Endothelial cell of umbilical vein (primary cell): ENCODE measurements around the gene DCHS2. TPM values are rescaled to one million over a fixed set of nuclear protein-coding genes. Genes with fewer than 3 reads are reported as not detected.

Source experiments
- BruUV-seq: library from RNA; stranded (reverse); fragments of 400-500 nt; replicated peaks from 2 replicates; lab custom pipeline; 2021; lab: Mats Ljungman, UMichigan
- CTCF ChIA-PET: fragments of 300-600, 350-600 bp; sonication (Branson Sonifier 250); formaldehyde crosslinking; loops from one replicate; lab custom pipeline; 2021; ENCODE audit warnings: antibody characterized with exemption, inconsistent platforms; lab: Charles Lee
- POLR2A ChIA-PET: fragments of 300-600, 350-600 bp; sonication (Branson Sonifier 250); formaldehyde crosslinking; loops from one replicate; lab custom pipeline; 2021; ENCODE audit warnings: antibody characterized with exemption, inconsistent platforms; lab: Charles Lee
- DNase-seq: peaks from one replicate; pipeline ENCODE4 v3.0.0-alpha.2; 2011; ENCODE audit warnings: low read depth, low spot score
- FAIRE-seq: peaks from 2 replicates; lab custom pipeline; 2011; peaks lifted over from hg19 to GRCh38; lab: Jason Lieb, UNC
- H2AFZ ChIP-seq: 2 replicates; pipeline ENCODE4 v1.6.0; 2012; ENCODE audit warnings: low read depth, low read length, control low read depth, inconsistent platforms
- H3K27ac ChIP-seq: 2 replicates; pipeline ENCODE4 v1.5.1; 2011; ENCODE audit warnings: low read depth, mild to moderate bottlenecking, control low read depth, low read length, moderate library complexity; ENCODE audit not compliant: insufficient read depth
- H3K27me3 ChIP-seq, 2 experiments: 2 replicates each; pipeline versions ENCODE4 v1.6.0 to v1.6.1; 2011; ENCODE audit warnings: low read length in 2 of 2, mixed read lengths in 1 of 2; ENCODE audit not compliant: control insufficient read depth in 2 of 2, insufficient read depth in 2 of 2
- H3K36me3 ChIP-seq, 2 experiments: 2 replicates in 1 of 2; 3 replicates in 1 of 2; pipeline ENCODE4 v1.5.1; 2011; ENCODE audit warnings: low read length in 2 of 2, mild to moderate bottlenecking in 1 of 2, moderate library complexity in 1 of 2; ENCODE audit not compliant: control insufficient read depth in 2 of 2, insufficient read depth in 2 of 2; ENCODE audit errors: extremely low read depth in 1 of 2
- H3K4me1 ChIP-seq: 3 replicates; pipeline ENCODE4 v1.5.1; 2011; ENCODE audit warnings: mild to moderate bottlenecking, low read length; ENCODE audit not compliant: control insufficient read depth, insufficient read depth; ENCODE audit errors: extremely low read depth
- H3K4me2 ChIP-seq: 2 replicates; pipeline ENCODE4 v1.6.1; 2011; ENCODE audit warnings: low read length, control low read depth, mixed read lengths; ENCODE audit not compliant: insufficient read depth
- H3K4me3 ChIP-seq, 3 experiments: fragments of 200-600 bp in 1 of 3; sonication (generic), shearing (Covaris generic) in 1 of 3; replicated peaks in 1 of 3; 2 replicates each; pipeline ENCODE4 v1.5.1; 2011 to 2016; ENCODE audit warnings: control low read depth in 3 of 3, low read length in 3 of 3, mild to moderate bottlenecking in 2 of 3, inconsistent platforms in 1 of 3, low read depth in 1 of 3, moderate library complexity in 1 of 3; ENCODE audit not compliant: insufficient read depth in 1 of 3
- H3K79me2 ChIP-seq: 2 replicates; pipeline ENCODE4 v1.6.0; 2012; ENCODE audit warnings: low read length, inconsistent platforms; ENCODE audit not compliant: control insufficient read depth, insufficient read depth
- H3K9ac ChIP-seq: replicated peaks from 2 replicates; pipeline ENCODE3; 2011; ENCODE audit warnings: low read length, control low read depth; ENCODE audit not compliant: insufficient read depth; ENCODE audit errors: extremely low read depth
- H3K9me1 ChIP-seq: replicated peaks from 3 replicates; pipeline ENCODE4 v1.6.0; 2011; ENCODE audit warnings: mild to moderate bottlenecking, low read length; ENCODE audit not compliant: control insufficient read depth, insufficient read depth; ENCODE audit errors: extremely low read depth
- H3K9me3 ChIP-seq: replicated peaks from 2 replicates; pipeline ENCODE4 v1.5.1; 2012; ENCODE audit warnings: low read length, inconsistent platforms; ENCODE audit not compliant: control insufficient read depth, insufficient read depth
- H4K20me1 ChIP-seq: replicated peaks from 2 replicates; pipeline ENCODE3; 2011; ENCODE audit warnings: mild to moderate bottlenecking, low read length; ENCODE audit not compliant: control insufficient read depth, insufficient read depth; ENCODE audit errors: extremely low read depth
- CTCF ChIP-seq, 2 donors: IDR thresholded peaks; 1 replicate in 1 of 2; 2 replicates in 1 of 2; pipeline ENCODE4 v1.5.1; 2011; ENCODE audit warnings: low read length in 2 of 2, mild to moderate bottlenecking in 2 of 2, moderate library complexity in 2 of 2, control low read depth in 1 of 2, inconsistent platforms in 1 of 2, low read depth in 1 of 2; ENCODE audit not compliant: insufficient read depth in 1 of 2; ENCODE audit errors: extremely low read depth in 1 of 2
- EZH2 ChIP-seq: IDR thresholded peaks from 2 replicates; pipeline ENCODE4 v1.6.1; 2012; ENCODE audit warnings: borderline replicate concordance, low read depth, mild to moderate bottlenecking, moderate library complexity, low read length, inconsistent platforms; ENCODE audit not compliant: severe bottlenecking
- FOS ChIP-seq: IDR thresholded peaks from 2 replicates; pipeline ENCODE4 v1.6.1; 2011; ENCODE audit warnings: mild to moderate bottlenecking, low read length, moderate library complexity, borderline replicate concordance; ENCODE audit not compliant: insufficient read depth
- GATA2 ChIP-seq: IDR thresholded peaks from 2 replicates; pipeline ENCODE4 v1.7.0; 2011; ENCODE audit warnings: low read depth, mild to moderate bottlenecking, moderate library complexity, mixed read lengths, low read length; ENCODE audit not compliant: insufficient read length, insufficient read depth
- JUN ChIP-seq: IDR thresholded peaks from 2 replicates; pipeline ENCODE4 v1.6.1; 2011; ENCODE audit warnings: borderline replicate concordance, low read depth; ENCODE audit not compliant: insufficient read length, insufficient read depth
- MAX ChIP-seq: IDR thresholded peaks from 2 replicates; pipeline ENCODE4 v1.6.1; 2011; ENCODE audit not compliant: insufficient read depth, insufficient read length
- MYC ChIP-seq: IDR thresholded peaks from one replicate; pipeline ENCODE4 v1.6.1; 2011; ENCODE audit warnings: mild to moderate bottlenecking, low read depth, low read length
- POLR2A ChIP-seq: IDR thresholded peaks from 2 replicates; pipeline ENCODE4 v1.6.1; 2012; ENCODE audit warnings: low read depth, mild to moderate bottlenecking, control low read depth, low read length
- POLR2AphosphoS5 ChIP-seq: IDR thresholded peaks from 2 replicates; pipeline ENCODE4 v1.6.1; 2012; ENCODE audit warnings: low read depth, mild to moderate bottlenecking, control low read depth, low read length, moderate library complexity; ENCODE audit not compliant: insufficient read depth
- dilution Hi-C: fragments of 300-500 bp; cut with MboI; formaldehyde crosslinking; loops from one replicate; pipeline ENCODE4 v1.15.0; 2019; ENCODE audit warnings: low sequenced_read_pairs; ENCODE audit not compliant: extremely low pct_ligation_motif_present
- intact Hi-C: fragments of 100-400 bp; cut with micrococcal nuclease; formaldehyde crosslinking; loops from one replicate; pipeline ENCODE4 v1.10.0; 2022
- polyA plus RNA-seq, 4 experiments: library from polyadenylated mRNA; depleted of rRNA in 3 of 4; stranded (reverse) in 3 of 4; unstranded in 1 of 4; fragments of >200 nt; gene quantifications; 2 replicates each; pipeline versions ENCODE4 v1.2.1 to v1.2.3, GENCODE V29; 2011 to 2012; ENCODE audit warnings: missing spikeins in 1 of 4
- total RNA-seq: library from RNA; stranded (reverse); gene quantifications from 2 replicates; pipeline ENCODE4 v1.2.3, GENCODE V29; 2021

The DCHS2 gene
- total and polyA plus RNA-seq, 2 donors (not counting 3 experiments of a cell fraction or from before 2014, with no cell fraction given), result not detected

GRCh38 chr4:154183264-154183663 lies 308.3 kb downstream of the DCHS2 start:
- dilution Hi-C loops (no loop called here), intact Hi-C loops (no loop called here)
- no peak for DNase-seq
- Histone ChIP-seq H4K20me1 (no peaks in the 10 kb centered on the region), H3K36me3 (no peaks in the 10 kb centered on the region), H3K27ac (no peak overlapping the region), H3K4me3 (no peak overlapping the region), H3K9me1 (no peaks in the 10 kb centered on the region), H3K9me3 (peaks cover 2% of the 10 kb centered on the region), H3K9ac (no peak overlapping the region), H3K79me2 (no peaks in the 10 kb centered on the region), H3K27me3 (no peaks in the 10 kb centered on the region), H2AFZ (no peak overlapping the region), H3K4me2 (no peak overlapping the region), H3K4me1 (no peaks in the 10 kb centered on the region)
- FAIRE-seq, result no peak
- TF ChIP-seq POLR2AphosphoS5 (no peak), FOS (no peak), EZH2 (no peak), MYC (no peak), JUN (no peak), CTCF (IDR thresholded peaks at IDR 0.05; ENCODE audit: extremely low read depth in 1 of 2, insufficient read depth in 1 of 2, low read depth in 1 of 2, low read length in 2 of 2) (no peak), MAX (no peak), GATA2 (no peak), POLR2A (no peak)
- POLR2A ChIA-PET, result no interaction called here
- BruUV-seq, result no TSS peak
- CTCF ChIA-PET, result no interaction called here

Other genes with a start within 250 kb of the DCHS2 start
- 89.1 and 91.9 TPM in 2 replicates for gene PLRG1, start 58.6 kb upstream of the DCHS2 start, total RNA-seq
- gene PLRG1, start 58.6 kb upstream of the DCHS2 start, polyA plus RNA-seq, result 48.9 and 50.9 TPM in 2 replicates
- not detected in 2 replicates for gene FGB, start 71.2 kb upstream of the DCHS2 start, total RNA-seq
- gene FGB, start 71.2 kb upstream of the DCHS2 start, polyA plus RNA-seq, result not detected in 2 replicates
- not detected in 2 replicates for gene FGA, start 98.9 kb upstream of the DCHS2 start, total RNA-seq
- not detected in 2 replicates for gene FGA, start 98.9 kb upstream of the DCHS2 start, polyA plus RNA-seq
- not detected in 2 replicates for gene FGG, start 120.9 kb upstream of the DCHS2 start, total RNA-seq
- not detected in 2 replicates for gene FGG, start 120.9 kb upstream of the DCHS2 start, polyA plus RNA-seq